ENCODE data around the gene OTUB1. TPM values are rescaled to one million over a fixed set of nuclear protein-coding genes. Genes with fewer than 3 reads are reported as not detected.
A peak's percentile ranks its signal among the peaks of the same experiment; 100 is the strongest.

Gene OTUB1
- total and polyA plus RNA-seq, 2 donors (not counting 1 experiment from before 2014, with no cell fraction given), result 78.2 to 119 TPM

DNA sequence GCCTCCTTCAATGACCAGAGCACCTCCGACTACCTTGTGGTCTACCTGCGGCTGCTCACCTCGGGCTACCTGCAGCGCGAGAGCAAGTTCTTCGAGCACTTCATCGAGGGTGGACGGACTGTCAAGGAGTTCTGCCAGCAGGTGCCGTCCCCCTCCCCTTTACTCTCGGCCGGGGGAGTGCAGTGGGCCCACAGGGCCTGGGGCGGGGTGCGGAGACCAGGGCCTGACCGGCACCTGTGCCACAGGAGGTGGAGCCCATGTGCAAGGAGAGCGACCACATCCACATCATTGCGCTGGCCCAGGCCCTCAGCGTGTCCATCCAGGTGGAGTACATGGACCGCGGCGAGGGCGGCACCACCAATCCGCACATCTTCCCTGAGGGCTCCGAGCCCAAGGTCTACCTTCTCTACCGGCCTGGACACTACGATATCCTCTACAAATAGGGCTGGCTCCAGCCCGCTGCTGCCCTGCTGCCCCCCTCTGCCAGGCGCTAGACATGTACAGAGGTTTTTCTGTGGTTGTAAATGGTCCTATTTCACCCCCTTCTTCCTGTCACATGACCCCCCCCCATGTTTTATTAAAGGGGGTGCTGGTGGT lies 11.0 kb downstream of the OTUB1 start:
- no peak overlapping the region for H3K4me3 ChIP-seq (ENCODE audit: control extremely low read depth in 1 of 5, extremely low read depth in 1 of 5, insufficient read depth in 1 of 5, low read depth in 2 of 5, low read length in 4 of 5)
- H3K9me3 ChIP-seq (ENCODE audit: control extremely low read depth in 1 of 3, control insufficient read depth in 2 of 3, insufficient read depth in 1 of 3, low read length in 2 of 3), result no peaks in the 10 kb centered on the region
- no peaks in the 10 kb centered on the region for H3K79me2 ChIP-seq (ENCODE audit: control insufficient read depth, insufficient read depth, low read length)
- H3K4me1 Mint-ChIP-seq, result peaks cover 17% of the 10 kb centered on the region
- no peak overlapping the region for H3K9ac ChIP-seq (ENCODE audit: low read length)
- peaks cover 4% of the 10 kb centered on the region for H3K27me3 Mint-ChIP-seq
- TF ChIP-seq, protein P1, sequence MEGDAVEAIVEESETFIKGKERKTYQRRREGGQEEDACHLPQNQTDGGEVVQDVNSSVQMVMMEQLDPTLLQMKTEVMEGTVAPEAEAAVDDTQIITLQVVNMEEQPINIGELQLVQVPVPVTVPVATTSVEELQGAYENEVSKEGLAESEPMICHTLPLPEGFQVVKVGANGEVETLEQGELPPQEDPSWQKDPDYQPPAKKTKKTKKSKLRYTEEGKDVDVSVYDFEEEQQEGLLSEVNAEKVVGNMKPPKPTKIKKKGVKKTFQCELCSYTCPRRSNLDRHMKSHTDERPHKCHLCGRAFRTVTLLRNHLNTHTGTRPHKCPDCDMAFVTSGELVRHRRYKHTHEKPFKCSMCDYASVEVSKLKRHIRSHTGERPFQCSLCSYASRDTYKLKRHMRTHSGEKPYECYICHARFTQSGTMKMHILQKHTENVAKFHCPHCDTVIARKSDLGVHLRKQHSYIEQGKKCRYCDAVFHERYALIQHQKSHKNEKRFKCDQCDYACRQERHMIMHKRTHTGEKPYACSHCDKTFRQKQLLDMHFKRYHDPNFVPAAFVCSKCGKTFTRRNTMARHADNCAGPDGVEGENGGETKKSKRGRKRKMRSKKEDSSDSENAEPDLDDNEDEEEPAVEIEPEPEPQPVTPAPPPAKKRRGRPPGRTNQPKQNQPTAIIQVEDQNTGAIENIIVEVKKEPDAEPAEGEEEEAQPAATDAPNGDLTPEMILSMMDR (IDR thresholded peaks at IDR 0.05), result no peak
- no peak for TF ChIP-seq EZH2 (IDR thresholded peaks at IDR 0.05; ENCODE audit: borderline replicate concordance, insufficient read depth, low read depth, low read length, poor library complexity, severe bottlenecking)
- H3K4me1 ChIP-seq (ENCODE audit: control insufficient read depth in 2 of 2, insufficient read depth in 2 of 2, low read length in 2 of 2), result peaks cover 21 to 26% of the 10 kb centered on the region in 2 donors
- H3K36me3 ChIP-seq (replicated peaks in 1 of 2; ENCODE audit: control extremely low read depth in 1 of 2, control insufficient read depth in 1 of 2, extremely low read depth in 1 of 2, insufficient read depth in 2 of 2, low read length in 1 of 2), result peaks cover 0 to 31% of the 10 kb centered on the region in 2 experiments
- H3K27me3 ChIP-seq (replicated peaks in 1 of 4; ENCODE audit: control extremely low read depth in 1 of 4, control insufficient read depth in 3 of 4, insufficient read depth in 4 of 4, low read length in 3 of 4), result peaks cover 0 to 9% (median 3%) of the 10 kb centered on the region in 4 experiments
- H4K20me1 ChIP-seq (ENCODE audit: control insufficient read depth, insufficient read depth, low read length, poor library complexity, severe bottlenecking), result peaks cover 66% of the 10 kb centered on the region
- H3K27ac ChIP-seq (ENCODE audit: low read length in 2 of 2), result no peak overlapping the region
- H3K9me3 Mint-ChIP-seq (ENCODE audit: insufficient read depth), result no peaks in the 10 kb centered on the region
- H3K4me3 Mint-ChIP-seq, result no peak overlapping the region
- DNase-seq (no peak), ATAC-seq (ENCODE audit: low read depth) (no peak)
- no peak overlapping the region for H3K27ac Mint-ChIP-seq
- 96% methylated on average over 22 of the region's 27 CpGs for WGBS (ENCODE audit: insufficient coverage)
- intact Hi-C loops (cut with micrococcal nuclease), result no loop called here
- H2AFZ ChIP-seq (ENCODE audit: insufficient read depth, low read depth, low read length, poor library complexity, severe bottlenecking), result no peak overlapping the region
- POLR2A ChIA-PET, result no interaction called here
- H3K4me2 ChIP-seq (replicated peaks; ENCODE audit: low read depth, low read length, poor library complexity, severe bottlenecking), result no peak overlapping the region
- CTCF ChIA-PET, result interaction anchor here (1.3 kb wide), 1 partner anchor 308 kb away, joined by 3 read pairs; no protein-coding TSS in a partner anchor

DNA sequence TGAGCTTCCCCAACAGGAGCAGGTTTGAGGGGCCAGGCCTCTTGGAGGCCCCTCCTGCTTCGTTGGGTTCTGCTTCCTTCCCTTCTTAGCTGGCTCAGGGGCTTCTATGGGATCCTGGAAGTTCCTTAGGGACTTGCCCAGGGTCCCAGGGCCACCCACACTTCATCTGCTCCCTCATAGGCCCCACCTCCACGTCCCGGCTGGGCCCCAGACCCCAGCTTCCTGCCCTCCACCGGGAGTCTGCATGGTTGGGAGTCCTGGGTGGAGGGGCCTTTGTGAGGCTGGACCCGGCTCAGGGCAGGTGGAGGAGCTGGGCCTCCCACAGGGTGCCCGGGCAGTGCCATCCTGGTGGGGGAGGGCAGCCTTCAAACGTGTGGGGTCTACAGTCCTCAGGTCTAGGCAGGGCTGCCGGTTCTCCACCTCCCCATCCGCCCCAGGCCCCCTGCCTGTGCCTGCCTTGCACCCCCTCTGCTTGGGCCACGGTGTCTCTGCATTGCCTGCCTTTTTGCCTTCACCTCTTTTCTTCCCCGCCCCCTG lies 11.6 kb downstream of the OTUB1 start:
- Histone ChIP-seq H2AFZ (ENCODE audit: insufficient read depth, low read depth, low read length, poor library complexity, severe bottlenecking) (no peak overlapping the region), H3K79me2 (ENCODE audit: control insufficient read depth, insufficient read depth, low read length) (no peaks in the 10 kb centered on the region), H4K20me1 (ENCODE audit: control insufficient read depth, insufficient read depth, low read length, poor library complexity, severe bottlenecking) (peaks cover 66% of the 10 kb centered on the region), H3K4me3 (ENCODE audit: control extremely low read depth in 1 of 5, extremely low read depth in 1 of 5, insufficient read depth in 1 of 5, low read depth in 2 of 5, low read length in 4 of 5) (no peak overlapping the region), H3K27ac (ENCODE audit: low read length in 2 of 2) (no peak overlapping the region), H3K4me2 (replicated peaks; ENCODE audit: low read depth, low read length, poor library complexity, severe bottlenecking) (no peak overlapping the region), H3K27me3 (replicated peaks in 1 of 4; ENCODE audit: control extremely low read depth in 1 of 4, control insufficient read depth in 3 of 4, insufficient read depth in 4 of 4, low read length in 3 of 4) (peaks cover 0 to 9% (median 3%) of the 10 kb centered on the region in 4 experiments), H3K4me1 (ENCODE audit: control insufficient read depth in 2 of 2, insufficient read depth in 2 of 2, low read length in 2 of 2) (peaks cover 21 to 26% of the 10 kb centered on the region in 2 donors), H3K36me3 (replicated peaks in 1 of 2; ENCODE audit: control extremely low read depth in 1 of 2, control insufficient read depth in 1 of 2, extremely low read depth in 1 of 2, insufficient read depth in 2 of 2, low read length in 1 of 2) (peaks cover 0 to 31% of the 10 kb centered on the region in 2 experiments), H3K9me3 (ENCODE audit: control extremely low read depth in 1 of 3, control insufficient read depth in 2 of 3, insufficient read depth in 1 of 3, low read length in 2 of 3) (no peaks in the 10 kb centered on the region), H3K9ac (ENCODE audit: low read length) (no peak overlapping the region)
- CTCF ChIA-PET, result interaction anchor here (1.3 kb wide), 1 partner anchor 307 kb away, joined by 3 read pairs; no protein-coding TSS in a partner anchor
- POLR2A ChIA-PET, result interaction anchor here (0.5 kb wide), 1 partner anchor 210 kb away, joined by 3 read pairs; no protein-coding TSS in a partner anchor
- ATAC-seq (ENCODE audit: low read depth) (no peak), DNase-seq (no peak)
- H3K27ac Mint-ChIP-seq, result no peak overlapping the region
- TF ChIP-seq, protein P1 (IDR thresholded peaks at IDR 0.05), result no peak
- no peaks in the 10 kb centered on the region for H3K9me3 Mint-ChIP-seq (ENCODE audit: insufficient read depth)
- intact Hi-C loops (cut with micrococcal nuclease), result no loop called here
- peak overlapping the region; percentile 23 for H3K4me3 Mint-ChIP-seq
- peaks cover 4% of the 10 kb centered on the region for H3K27me3 Mint-ChIP-seq
- WGBS (ENCODE audit: insufficient coverage), result 86% methylated on average over 10 of the region's 11 CpGs
- peaks cover 16% of the 10 kb centered on the region for H3K4me1 Mint-ChIP-seq
